CD4-positive, CD25-positive, alpha-beta regulatory T cell (primary cell): ENCODE results near the gene IGFBP7. TPM values are rescaled to one million over a fixed set of nuclear protein-coding genes. Genes with fewer than 3 reads are reported as not detected.

Source experiments
- ATAC-seq, 2 donors: fragments of 150-1000 bp; cut with Tn5 transposase; one replicate each; pipeline ENCODE4 v1.10.0; 2021; ENCODE audit warnings: low read depth in 2 of 2, moderate number of reproducible peaks in 2 of 2, moderate library complexity in 1 of 2
- DNase-seq, 3 donors: peaks; one replicate each; pipeline versions ENCODE4 v3.0.0 to v3.0.0-alpha.2; 2012 to 2022; ENCODE audit warnings: mixed read lengths in 1 of 3
- H3K27ac ChIP-seq: one replicate; pipeline ENCODE4 v1.7.0; 2013; ENCODE audit warnings: mild to moderate bottlenecking, low read length; ENCODE audit not compliant: insufficient read depth, poor library complexity, severe bottlenecking
- H3K27me3 ChIP-seq: one replicate; pipeline ENCODE4 v1.7.0; 2013; ENCODE audit warnings: low read length; ENCODE audit not compliant: control insufficient read depth, insufficient read depth
- H3K36me3 ChIP-seq: one replicate; pipeline ENCODE4 v1.7.0; 2013; ENCODE audit warnings: mild to moderate bottlenecking, low read length, moderate library complexity; ENCODE audit not compliant: control insufficient read depth, insufficient read depth
- H3K4me1 ChIP-seq: 2 replicates; pipeline ENCODE4 v1.7.0; 2013; ENCODE audit warnings: mild to moderate bottlenecking, low read length; ENCODE audit not compliant: insufficient read depth, control insufficient read depth, poor library complexity, severe bottlenecking
- H3K4me3 ChIP-seq: one replicate; pipeline ENCODE4 v1.7.0; 2013; ENCODE audit warnings: low read depth, mild to moderate bottlenecking, low read length, moderate library complexity
- H3K9me3 ChIP-seq, 2 experiments: 1 replicate in 1 of 2; 2 replicates in 1 of 2; pipeline ENCODE4 v1.7.0; 2013; ENCODE audit warnings: low read length in 2 of 2, mild to moderate bottlenecking in 1 of 2, moderate library complexity in 1 of 2; ENCODE audit not compliant: control insufficient read depth in 2 of 2
- H3K27ac Mint-ChIP-seq, 3 donors: one replicate each; pipeline ENCODE4 v1.8.0; 2020 to 2022; ENCODE audit warnings: mild to moderate bottlenecking in 3 of 3, mixed read lengths in 3 of 3, moderate library complexity in 2 of 3
- H3K27me3 Mint-ChIP-seq: one replicate; pipeline ENCODE4 v1.8.0; 2022; ENCODE audit warnings: mild to moderate bottlenecking, mixed read lengths
- H3K36me3 Mint-ChIP-seq: one replicate; pipeline ENCODE4 v1.8.0; 2020; ENCODE audit warnings: mixed read lengths
- H3K4me1 Mint-ChIP-seq, 4 donors: one replicate each; pipeline ENCODE4 v1.8.0; 2020 to 2022; ENCODE audit warnings: mixed read lengths in 4 of 4, mild to moderate bottlenecking in 1 of 4
- H3K4me3 Mint-ChIP-seq, 4 donors: one replicate each; pipeline ENCODE4 v1.8.0; 2020 to 2022; ENCODE audit warnings: mild to moderate bottlenecking in 4 of 4, mixed read lengths in 4 of 4, moderate library complexity in 3 of 4
- H3K9me3 Mint-ChIP-seq, 7 donors: one replicate each; pipeline ENCODE4 v1.8.0; 2020 to 2022; ENCODE audit warnings: mixed read lengths in 7 of 7, mild to moderate bottlenecking in 3 of 7, moderate library complexity in 2 of 7
- polyA plus RNA-seq, 4 donors: library from polyadenylated mRNA; unstranded; fragments of 300-500 nt; fragmentation: Illumina TruSeq; gene quantifications; one replicate each; pipeline ENCODE4 v1.2.3, GENCODE V29; 2021
- total RNA-seq: library from RNA; stranded (reverse); gene quantifications from one replicate; pipeline ENCODE4 v1.2.3, GENCODE V29; 2022

The IGFBP7 gene
- total and polyA plus RNA-seq, 5 donors from 2014 or later = 0.15 to 0.91 (median 0.67) TPM; not detected in 2

- no peak overlapping the region for H3K4me3 Mint-ChIP-seq
Observed at GRCh38 chr4:57154191-57154590, 44.0 kb upstream of the IGFBP7 start.

GRCh38 chr4:57153207-57153606 lies 43.0 kb upstream of the IGFBP7 start:
- peaks cover 0 to 4% (median 2%) of the 10 kb centered on the region in 4 donors for H3K4me1 Mint-ChIP-seq
- ATAC-seq = no peak
- no peaks in the 10 kb centered on the region for H3K27me3 ChIP-seq
- no peaks in the 10 kb centered on the region for H3K36me3 Mint-ChIP-seq
- H3K4me3 ChIP-seq = no peak overlapping the region
- H3K27me3 Mint-ChIP-seq = no peaks in the 10 kb centered on the region
- H3K4me3 Mint-ChIP-seq = peak overlapping the region in 1 of 4 donors; percentile 52
- no peaks in the 10 kb centered on the region for H3K9me3 ChIP-seq
- H3K36me3 ChIP-seq = no peaks in the 10 kb centered on the region
- DNase-seq = no peak
- no peaks in the 10 kb centered on the region for H3K4me1 ChIP-seq
- no peak overlapping the region for H3K27ac ChIP-seq
- H3K9me3 Mint-ChIP-seq = no peaks in the 10 kb centered on the region
- no peak overlapping the region for H3K27ac Mint-ChIP-seq

More at GRCh38 chr4:57154191-57154590, 44.0 kb upstream of the IGFBP7 start:
- Mint-ChIP-seq H3K27me3 (peaks cover 4% of the 10 kb centered on the region), H3K9me3 (no peaks in the 10 kb centered on the region), H3K4me1 (peaks cover 0 to 4% (median 2%) of the 10 kb centered on the region in 4 donors), H3K36me3 (no peaks in the 10 kb centered on the region), H3K27ac (no peak overlapping the region)
- DNase-seq = no peak
- Histone ChIP-seq H3K27me3 (no peaks in the 10 kb centered on the region), H3K36me3 (no peaks in the 10 kb centered on the region), H3K9me3 (no peaks in the 10 kb centered on the region), H3K4me1 (no peaks in the 10 kb centered on the region), H3K27ac (no peak overlapping the region), H3K4me3 (no peak overlapping the region)
- no peak for ATAC-seq

- H3K36me3 Mint-ChIP-seq = no peaks in the 10 kb centered on the region
- peaks cover 0 to 4% (median 2%) of the 10 kb centered on the region in 4 donors for H3K4me1 Mint-ChIP-seq
- Histone ChIP-seq H3K9me3 (no peaks in the 10 kb centered on the region), H3K4me1 (no peaks in the 10 kb centered on the region), H3K36me3 (no peaks in the 10 kb centered on the region), H3K27ac (no peak overlapping the region), H3K27me3 (no peaks in the 10 kb centered on the region), H3K4me3 (no peak overlapping the region)
- H3K27me3 Mint-ChIP-seq = no peaks in the 10 kb centered on the region
- no peak overlapping the region for H3K4me3 Mint-ChIP-seq
- H3K9me3 Mint-ChIP-seq = peaks cover 0 to 2% (median 0%) of the 10 kb centered on the region in 7 donors
- H3K27ac Mint-ChIP-seq = no peak overlapping the region
- ATAC-seq (no peak), DNase-seq (no peak)
Observed at GRCh38 chr4:57151481-57151880, 41.3 kb upstream of the IGFBP7 start.

DNA sequence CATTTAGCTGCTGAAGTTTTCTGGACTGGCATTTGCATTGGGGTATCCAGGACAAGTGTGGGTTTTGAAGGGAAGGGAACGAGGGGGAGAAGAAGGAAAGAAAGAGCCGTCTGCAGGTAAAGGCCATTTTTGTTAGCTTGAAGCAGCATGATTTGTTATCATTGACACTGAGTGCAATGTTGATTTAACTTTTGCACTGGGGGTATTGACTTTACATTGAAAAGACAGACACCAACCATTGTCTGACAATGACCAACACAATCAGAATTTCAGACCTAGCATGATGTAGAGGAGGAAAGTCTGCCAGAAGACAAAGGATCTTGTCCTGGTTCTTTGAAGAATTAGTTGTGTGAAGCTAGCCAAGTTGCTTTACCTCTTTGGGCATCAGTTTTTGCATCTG lies 39.6 kb upstream of the IGFBP7 start:
- Histone ChIP-seq H3K36me3 (no peaks in the 10 kb centered on the region), H3K27ac (no peak overlapping the region), H3K9me3 (no peaks in the 10 kb centered on the region), H3K4me3 (no peak overlapping the region), H3K27me3 (no peaks in the 10 kb centered on the region), H3K4me1 (no peaks in the 10 kb centered on the region)
- ATAC-seq (no peak), DNase-seq (no peak)
- H3K9me3 Mint-ChIP-seq = peaks cover 0 to 2% (median 0%) of the 10 kb centered on the region in 7 donors
- no peaks in the 10 kb centered on the region for H3K36me3 Mint-ChIP-seq
- H3K4me3 Mint-ChIP-seq = no peak overlapping the region
- peaks cover 0 to 4% (median 2%) of the 10 kb centered on the region in 4 donors for H3K4me1 Mint-ChIP-seq
- no peaks in the 10 kb centered on the region for H3K27me3 Mint-ChIP-seq
- no peak overlapping the region for H3K27ac Mint-ChIP-seq

GRCh38 chr4:57148831-57149505 lies 38.8 kb upstream of the IGFBP7 start:
- Histone ChIP-seq H3K27me3 (no peaks in the 10 kb centered on the region), H3K4me1 (no peaks in the 10 kb centered on the region), H3K27ac (no peak overlapping the region), H3K9me3 (no peaks in the 10 kb centered on the region), H3K36me3 (no peaks in the 10 kb centered on the region), H3K4me3 (no peak overlapping the region)
- no peak for ATAC-seq
- Mint-ChIP-seq H3K4me3 (no peak overlapping the region), H3K9me3 (peaks cover 0 to 2% (median 0%) of the 10 kb centered on the region in 7 donors), H3K4me1 (peaks cover 0 to 4% (median 0%) of the 10 kb centered on the region in 4 donors), H3K27ac (no peak overlapping the region), H3K36me3 (no peaks in the 10 kb centered on the region), H3K27me3 (no peaks in the 10 kb centered on the region)
- DNase-seq = no peak

GRCh38 chr4:57148177-57148576 lies 38.0 kb upstream of the IGFBP7 start:
- Mint-ChIP-seq H3K4me1 (peaks cover 0 to 4% (median 0%) of the 10 kb centered on the region in 4 donors), H3K27ac (no peak overlapping the region)

GRCh38 chr4:57147335-57148060 lies 37.3 kb upstream of the IGFBP7 start:
- Histone ChIP-seq H3K27me3 (no peaks in the 10 kb centered on the region), H3K9me3 (no peaks in the 10 kb centered on the region), H3K27ac (no peak overlapping the region), H3K36me3 (no peaks in the 10 kb centered on the region), H3K4me1 (no peaks in the 10 kb centered on the region), H3K4me3 (no peak overlapping the region)
- ATAC-seq = no peak
- H3K4me3 Mint-ChIP-seq = no peak overlapping the region
- H3K4me1 Mint-ChIP-seq = peaks cover 0 to 4% (median 0%) of the 10 kb centered on the region in 4 donors
- H3K27me3 Mint-ChIP-seq = peaks cover 6% of the 10 kb centered on the region
- H3K9me3 Mint-ChIP-seq = peaks cover 0 to 2% (median 0%) of the 10 kb centered on the region in 7 donors
- no peaks in the 10 kb centered on the region for H3K36me3 Mint-ChIP-seq
- no peak for DNase-seq
- no peak overlapping the region for H3K27ac Mint-ChIP-seq

More at GRCh38 chr4:57148177-57148576, 38.0 kb upstream of the IGFBP7 start:
- ATAC-seq (no peak), DNase-seq (no peak)
- Histone ChIP-seq H3K4me3 (no peak overlapping the region), H3K27ac (no peak overlapping the region), H3K9me3 (no peaks in the 10 kb centered on the region), H3K36me3 (no peaks in the 10 kb centered on the region), H3K4me1 (no peaks in the 10 kb centered on the region), H3K27me3 (no peaks in the 10 kb centered on the region)
- H3K9me3 Mint-ChIP-seq = peaks cover 0 to 2% (median 0%) of the 10 kb centered on the region in 7 donors
- peaks cover 6% of the 10 kb centered on the region for H3K27me3 Mint-ChIP-seq
- H3K36me3 Mint-ChIP-seq = no peaks in the 10 kb centered on the region
- no peak overlapping the region for H3K4me3 Mint-ChIP-seq
